ENCODE measurements around the gene HFM1. TPM values are rescaled to one million over a fixed set of nuclear protein-coding genes. Genes with fewer than 3 reads are reported as not detected.

The HFM1 gene
- total RNA-seq, 6 experiments from 2014 or later = not detected

DNA sequence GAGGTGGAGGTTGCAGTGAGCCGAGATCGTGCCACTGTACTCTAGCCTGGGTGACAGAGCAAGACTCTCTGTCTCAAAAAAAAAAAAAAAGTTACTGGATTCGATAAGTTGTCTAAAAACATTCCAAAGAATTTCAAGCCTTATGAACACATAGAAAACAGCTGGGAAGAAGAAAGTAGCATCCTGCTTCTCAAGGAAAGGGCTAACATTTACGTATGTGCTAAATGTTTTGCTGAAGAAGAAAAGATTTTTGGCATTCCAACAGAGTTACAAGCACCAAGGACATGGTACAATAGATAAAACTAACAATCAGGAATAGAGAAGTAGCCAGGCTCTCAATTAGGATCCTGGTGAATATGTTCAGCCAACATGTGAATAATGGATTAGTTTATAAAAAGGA is 69.8 kb downstream of the HFM1 start:
- H3K36me3 Mint-ChIP-seq (ENCODE audit: low read depth) = no peaks in the 10 kb centered on the region
- H3K27ac Mint-ChIP-seq = no peak overlapping the region
- H3K27me3 Mint-ChIP-seq (ENCODE audit: insufficient read depth) = no peaks in the 10 kb centered on the region; the same call in 1 of the 2 replicates
- H3K9me3 Mint-ChIP-seq = peaks cover 12% of the 10 kb centered on the region; the same call in 1 of the 2 replicates
- no peak overlapping the region for H3K4me3 Mint-ChIP-seq
- TF ChIP-seq CTCF (IDR thresholded peaks at IDR 0.05) = no peak
- no peaks in the 10 kb centered on the region for H3K4me1 Mint-ChIP-seq (ENCODE audit: low read depth)
- DNase-seq = no peak

GRCh38 chr1:91325456-91325855 is 79.2 kb downstream of the HFM1 start:
- Mint-ChIP-seq H3K27me3 (ENCODE audit: insufficient read depth) (peaks cover 5% of the 10 kb centered on the region), H3K4me1 (ENCODE audit: low read depth) (no peaks in the 10 kb centered on the region), H3K4me3 (no peak overlapping the region), H3K27ac (no peak overlapping the region), H3K9me3 (no peaks in the 10 kb centered on the region), H3K36me3 (ENCODE audit: low read depth) (no peaks in the 10 kb centered on the region)
- DNase-seq = no peak
- no peak for TF ChIP-seq CTCF (IDR thresholded peaks at IDR 0.05)

DNA sequence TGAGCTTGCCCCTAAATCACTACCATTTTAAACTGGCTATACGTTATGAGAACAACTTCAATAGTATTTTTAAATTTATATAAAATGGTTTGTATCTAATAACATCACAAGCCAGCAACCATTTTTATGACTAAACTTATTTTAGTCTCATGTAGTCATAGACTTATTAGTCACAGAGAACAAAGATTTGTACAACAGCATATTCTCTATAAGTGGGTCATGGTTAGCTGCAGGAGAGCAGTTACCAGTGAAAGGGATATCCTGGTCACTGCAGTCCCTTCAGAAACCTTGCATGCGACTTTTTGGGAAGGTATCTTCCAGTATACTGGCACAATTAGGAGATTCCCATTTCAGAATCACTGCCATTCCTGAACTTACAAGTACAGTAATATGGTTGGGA is 90.0 kb downstream of the HFM1 start:
- no peak for TF ChIP-seq CTCF (IDR thresholded peaks at IDR 0.05)
- Mint-ChIP-seq H3K4me1 (ENCODE audit: low read depth) (no peaks in the 10 kb centered on the region), H3K9me3 (peaks cover 3% of the 10 kb centered on the region), H3K27ac (no peak overlapping the region), H3K36me3 (ENCODE audit: low read depth) (no peaks in the 10 kb centered on the region), H3K4me3 (no peak overlapping the region), H3K27me3 (ENCODE audit: insufficient read depth) (no peaks in the 10 kb centered on the region)
- no peak for DNase-seq

GRCh38 chr1:91311672-91312071 is 93.0 kb downstream of the HFM1 start:
- Mint-ChIP-seq H3K27me3 (ENCODE audit: insufficient read depth) (no peaks in the 10 kb centered on the region), H3K4me1 (ENCODE audit: low read depth) (no peaks in the 10 kb centered on the region), H3K36me3 (ENCODE audit: low read depth) (no peaks in the 10 kb centered on the region), H3K27ac (no peak overlapping the region), H3K9me3 (peaks cover 11% of the 10 kb centered on the region), H3K4me3 (no peak overlapping the region)
- DNase-seq = no peak
- TF ChIP-seq CTCF (IDR thresholded peaks at IDR 0.05) = no peak

GRCh38 chr1:91308544-91308943 is 96.1 kb downstream of the HFM1 start:
- no peak for DNase-seq
- H3K27me3 Mint-ChIP-seq (ENCODE audit: insufficient read depth) = no peaks in the 10 kb centered on the region
- H3K36me3 Mint-ChIP-seq (ENCODE audit: low read depth) = no peaks in the 10 kb centered on the region
- peaks cover 11% of the 10 kb centered on the region for H3K9me3 Mint-ChIP-seq
- H3K4me1 Mint-ChIP-seq (ENCODE audit: low read depth) = no peaks in the 10 kb centered on the region
- TF ChIP-seq CTCF (IDR thresholded peaks at IDR 0.05) = no peak
- H3K4me3 Mint-ChIP-seq = no peak overlapping the region
- no peak overlapping the region for H3K27ac Mint-ChIP-seq
